RCC 7860 (cell line): ENCODE measurements around the gene PMAIP1.

Source experiments
- DNase-seq: peaks from one replicate; pipeline ENCODE4 v3.0.0-alpha.2; 2015; ENCODE audit warnings: low spot score
- FAIRE-seq: peaks from 2 replicates; lab custom pipeline; 2012; peaks lifted over from hg19 to GRCh38; lab: Jason Lieb, UNC

The PMAIP1 gene

DNA sequence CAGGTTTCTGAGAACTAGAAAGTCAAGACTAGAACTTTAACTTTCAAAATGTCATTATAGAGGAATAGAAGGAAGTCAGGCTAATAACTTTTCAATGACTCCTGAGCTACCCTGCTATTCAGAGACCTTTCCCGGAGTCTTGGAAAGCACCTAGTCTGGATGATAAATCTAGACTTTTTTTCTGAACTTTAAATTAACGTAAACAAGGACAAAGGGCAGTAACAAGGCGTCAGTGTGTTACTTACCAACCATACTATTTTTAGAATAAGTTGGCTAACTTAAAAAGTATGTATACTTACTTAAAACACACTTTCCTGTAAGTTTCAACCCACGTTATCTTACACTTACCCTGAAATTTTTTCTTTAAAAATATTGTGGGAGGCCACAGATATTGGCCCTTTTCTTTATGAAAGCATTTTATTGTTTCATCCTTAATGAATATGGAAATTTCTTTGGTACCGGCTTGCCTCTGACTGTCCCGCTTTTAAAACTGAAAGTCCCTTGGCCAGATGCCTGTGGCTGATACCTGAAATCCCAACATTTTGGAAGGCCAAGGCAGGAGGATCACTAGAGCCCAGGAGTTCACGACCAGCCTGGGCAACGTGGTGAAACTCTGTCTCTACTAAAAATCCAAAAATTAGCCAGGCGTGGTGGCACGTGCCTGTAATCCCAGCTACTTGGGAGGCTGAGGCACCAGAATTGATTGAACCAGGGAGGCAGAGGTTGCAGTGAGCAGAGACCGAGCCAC, 9.7 kb downstream of the PMAIP1 start:
- FAIRE-seq: no peak

DNA sequence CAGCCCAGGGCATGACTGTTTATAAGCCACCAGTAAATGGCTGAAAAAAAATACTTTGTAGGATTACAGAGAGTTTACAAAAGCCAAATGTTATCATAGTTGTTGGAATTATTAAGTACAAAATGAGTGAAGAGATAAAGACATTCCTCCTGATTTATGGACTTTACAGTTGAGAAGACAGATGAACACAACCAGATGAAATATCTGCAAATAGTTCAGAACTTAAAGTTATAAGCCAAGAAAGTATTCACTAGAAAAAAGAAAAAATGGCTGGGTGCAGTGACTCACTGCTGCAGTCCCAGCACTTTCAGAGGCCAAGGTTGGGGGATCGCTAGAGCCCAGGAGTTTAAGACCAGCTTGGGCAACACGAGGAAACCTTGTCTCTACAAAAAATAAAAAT, 11.2 kb downstream of the PMAIP1 start:
- DNase-seq (no peak), FAIRE-seq (peak; percentile 60)

More for the DNA sequence above, 9.7 kb downstream of the PMAIP1 start:
- no peak for DNase-seq

DNA sequence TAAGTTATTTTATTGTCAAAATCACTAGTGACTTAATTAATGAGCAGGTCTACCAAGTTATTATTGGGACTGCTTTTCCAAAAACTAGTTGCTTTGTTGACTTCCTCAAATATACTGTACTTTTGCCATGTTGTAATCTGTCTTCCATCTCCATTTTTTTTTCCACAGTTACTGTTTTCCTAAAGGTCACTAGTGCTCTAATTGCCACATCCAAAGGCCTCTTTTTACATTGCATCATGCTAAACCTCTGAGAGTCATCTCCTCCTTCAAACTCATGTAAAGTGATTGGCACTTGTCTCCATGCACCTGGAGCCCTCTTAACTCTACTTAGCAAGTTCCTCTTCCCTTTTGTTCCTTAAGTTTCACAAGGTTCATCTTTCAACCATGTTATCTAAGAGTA, 11.8 kb downstream of the PMAIP1 start:
- FAIRE-seq (no peak), DNase-seq (no peak)

DNA sequence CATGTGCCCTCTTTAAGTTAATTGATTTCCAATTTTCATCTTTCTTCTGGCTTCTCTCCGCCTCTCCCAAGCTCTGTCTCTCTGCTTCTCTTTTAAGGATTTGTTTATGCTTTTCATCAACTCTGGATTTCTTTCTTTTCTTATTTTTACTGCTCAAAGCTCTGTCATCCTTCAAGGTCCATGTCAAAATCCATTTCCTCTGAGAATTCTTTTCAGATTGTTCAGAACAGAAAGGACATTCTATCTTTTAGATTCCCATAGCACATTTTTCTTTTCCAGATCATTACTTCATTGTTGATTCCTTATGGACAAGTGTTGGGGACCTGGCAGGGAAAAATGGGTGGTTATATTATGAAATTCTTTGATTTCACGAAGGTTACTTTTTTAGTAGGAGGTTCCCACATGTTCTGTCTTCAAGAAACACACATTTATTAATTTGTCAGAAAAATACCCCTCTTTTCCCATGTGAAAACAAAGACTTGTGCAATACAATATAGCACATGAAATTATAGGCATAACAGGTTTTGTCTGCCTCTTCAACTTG, 12.3 kb downstream of the PMAIP1 start:
- no peak for FAIRE-seq
- DNase-seq: no peak

DNA sequence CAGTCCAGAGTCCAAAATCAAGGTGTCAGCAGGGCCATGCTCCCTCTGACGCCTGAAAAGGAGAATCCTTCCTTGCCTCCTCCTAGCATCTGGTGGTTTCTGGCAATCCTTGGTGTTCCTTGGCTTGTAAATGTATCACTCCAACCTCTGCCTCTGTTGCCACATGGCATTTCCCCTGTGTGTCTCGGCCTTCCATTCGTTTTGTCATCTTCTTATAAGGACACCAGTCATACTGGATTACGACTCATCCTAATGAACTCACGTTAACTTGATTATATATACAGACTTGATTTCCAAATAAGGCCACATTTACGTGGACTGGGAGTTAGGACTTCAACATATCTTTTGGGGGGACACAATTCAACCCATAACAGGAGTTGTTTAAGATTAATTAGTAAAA, 15.8 kb downstream of the PMAIP1 start:
- FAIRE-seq (no peak), DNase-seq (peak; percentile 8)

DNA sequence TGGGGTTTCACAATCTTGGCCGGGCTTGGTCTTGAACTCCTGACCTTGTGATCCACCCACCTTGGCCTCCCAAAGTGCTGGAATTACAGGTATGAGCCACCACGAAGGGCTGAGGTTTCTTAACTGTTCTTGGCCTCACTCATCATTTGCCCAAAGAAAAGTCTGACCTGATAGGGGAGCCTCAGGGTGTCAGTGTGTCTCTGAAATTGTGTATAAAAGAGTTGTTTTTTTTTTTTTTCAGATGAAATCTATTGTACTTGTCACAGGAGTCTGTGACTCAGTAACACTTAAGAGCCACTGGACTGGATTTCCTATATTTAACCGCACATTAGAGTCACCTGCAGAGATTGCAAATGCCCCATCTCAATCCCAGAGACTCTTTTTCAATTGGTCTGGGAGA, 16.9 kb downstream of the PMAIP1 start:
- DNase-seq (peak; percentile 48), FAIRE-seq (peak; percentile 25)

DNA sequence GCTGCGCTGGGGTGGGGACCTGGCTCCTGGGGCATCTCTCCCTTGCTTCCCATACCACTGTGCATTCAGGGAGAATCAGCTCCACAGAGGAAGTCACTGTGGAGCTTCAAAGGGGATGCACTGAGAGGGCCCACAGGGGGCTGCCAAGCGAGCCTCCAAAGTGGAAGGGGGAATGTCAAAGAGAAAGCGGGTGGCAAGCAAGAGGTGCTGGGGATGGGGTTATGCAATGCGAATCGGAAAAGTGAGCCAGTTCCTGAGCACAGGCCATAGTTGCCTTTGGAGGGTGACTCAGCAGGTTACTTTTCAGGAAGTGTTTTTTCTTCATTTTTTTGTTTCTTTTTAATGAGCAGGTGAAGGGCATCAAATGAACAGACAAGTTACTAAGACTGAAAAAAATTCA, 17.6 kb downstream of the PMAIP1 start:
- DNase-seq (peak; percentile 27), FAIRE-seq (no peak)

DNA sequence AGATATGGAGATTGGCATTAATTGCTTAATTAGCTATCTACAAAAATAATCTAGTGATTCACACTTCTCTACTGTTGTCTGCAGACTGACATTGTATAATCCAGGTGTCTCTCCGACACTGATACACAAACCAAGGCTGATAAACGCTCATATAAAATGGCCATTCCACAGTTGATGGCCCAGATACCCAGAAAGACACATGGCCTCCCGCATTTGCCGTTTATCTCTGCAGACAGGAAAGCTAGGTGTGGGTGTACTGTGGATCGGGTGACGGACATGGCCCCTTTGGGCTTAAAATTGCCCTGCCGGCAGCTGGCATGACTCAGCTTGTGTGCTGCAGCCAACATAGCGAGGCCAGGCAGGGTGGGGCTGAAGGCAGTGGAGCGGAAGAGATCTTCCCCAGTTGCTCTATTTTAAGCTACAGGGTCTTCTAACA, 18.5 kb downstream of the PMAIP1 start:
- DNase-seq (peak; percentile 74), FAIRE-seq (peak; percentile 81)

DNA sequence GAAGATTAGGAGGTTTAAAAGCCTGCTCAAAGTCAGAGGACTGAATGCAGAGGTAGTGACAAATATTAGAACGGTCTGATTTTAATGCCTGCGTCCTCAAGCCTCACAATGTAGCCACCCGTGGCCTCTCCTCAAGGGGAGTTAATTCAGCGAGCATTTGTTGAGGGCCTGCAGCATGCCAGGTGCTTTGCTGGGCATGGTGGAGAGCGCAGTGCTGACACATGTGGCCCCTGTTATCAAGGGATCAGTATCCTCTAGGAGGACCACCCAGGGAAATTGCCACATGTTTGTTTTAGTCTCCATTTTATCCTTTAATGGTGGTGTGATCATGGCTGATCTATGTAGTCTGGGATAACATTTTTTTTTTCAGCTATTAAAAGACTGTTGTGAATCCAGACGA, 19.2 kb downstream of the PMAIP1 start:
- FAIRE-seq (no peak), DNase-seq (no peak)

DNA sequence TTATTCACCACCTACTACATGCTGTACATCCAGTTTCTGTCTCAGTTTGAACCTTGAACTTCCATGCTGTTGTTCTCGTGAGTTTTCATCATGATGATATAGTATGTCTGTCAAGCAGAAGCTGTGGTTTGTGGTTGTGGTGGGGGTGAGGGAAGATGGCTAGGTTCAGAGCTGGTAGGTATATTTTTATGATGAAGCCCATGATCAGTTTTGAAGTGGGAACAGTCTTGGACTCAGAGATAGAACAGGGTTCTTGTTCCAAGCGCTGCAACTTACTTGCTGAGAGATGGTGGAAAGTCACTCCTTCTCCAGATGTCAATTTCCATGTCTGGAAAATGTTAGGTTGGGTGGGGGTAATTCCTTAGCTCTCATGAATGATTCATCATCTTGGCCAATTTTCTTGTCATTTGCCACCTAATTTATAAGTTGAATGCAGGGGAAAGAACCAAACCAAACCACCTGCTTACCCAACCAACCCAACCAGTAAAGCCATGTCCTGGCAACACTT, 21.6 kb downstream of the PMAIP1 start:
- DNase-seq (peak; percentile 32), FAIRE-seq (peak; percentile 59)

DNA sequence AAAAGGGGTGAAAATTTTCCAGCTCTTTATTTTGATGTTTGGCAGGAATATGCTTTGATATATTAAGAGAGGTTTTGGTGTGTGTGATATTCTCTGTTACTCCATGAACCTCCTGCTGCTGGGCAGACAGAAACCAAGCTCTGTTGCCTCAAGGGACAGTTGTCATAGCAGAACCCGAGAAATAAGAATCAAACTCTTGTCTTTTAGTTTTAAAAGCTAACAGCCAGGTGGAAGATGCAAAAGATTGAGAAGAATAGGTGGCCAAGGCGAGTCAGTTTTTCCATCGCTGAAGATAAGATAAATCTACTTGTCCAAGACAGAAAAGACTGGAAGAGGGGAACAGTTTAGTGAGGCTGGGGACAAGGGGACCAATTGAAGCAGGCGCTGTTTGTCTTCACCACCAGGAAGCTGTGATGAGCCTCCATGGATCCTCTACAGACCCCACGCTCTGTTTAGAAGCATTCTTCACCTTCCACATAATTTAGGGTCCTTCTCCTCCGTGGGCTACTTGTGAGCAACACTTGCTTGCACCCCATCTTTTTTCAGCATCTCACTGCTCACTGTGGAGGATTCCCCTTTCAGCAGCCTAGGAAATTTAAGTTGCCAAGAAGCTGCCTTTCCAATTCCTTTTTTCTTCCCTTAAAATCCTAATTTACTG, 23.9 kb downstream of the PMAIP1 start:
- FAIRE-seq: no peak
- DNase-seq: no peak

DNA sequence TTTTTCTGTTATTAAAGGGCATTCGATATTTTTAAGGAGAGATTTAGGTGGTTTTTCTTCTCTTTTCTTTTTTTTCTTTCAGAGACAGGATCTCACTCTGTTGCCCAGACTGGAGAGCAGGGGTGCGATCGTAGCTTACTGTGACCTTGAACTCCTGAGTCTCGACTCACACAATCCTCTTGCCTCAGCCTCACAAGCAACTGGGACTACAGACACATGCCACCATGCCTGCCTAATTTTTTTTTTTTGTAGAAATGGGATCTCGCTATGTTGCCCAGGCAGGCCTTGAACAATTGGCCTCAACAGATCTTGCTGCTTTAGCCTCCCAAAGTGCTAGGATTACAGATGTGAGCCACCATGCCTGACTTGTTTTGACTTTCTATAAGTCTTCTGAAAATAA, 26.3 kb downstream of the PMAIP1 start:
- DNase-seq: no peak
- FAIRE-seq: no peak

DNA sequence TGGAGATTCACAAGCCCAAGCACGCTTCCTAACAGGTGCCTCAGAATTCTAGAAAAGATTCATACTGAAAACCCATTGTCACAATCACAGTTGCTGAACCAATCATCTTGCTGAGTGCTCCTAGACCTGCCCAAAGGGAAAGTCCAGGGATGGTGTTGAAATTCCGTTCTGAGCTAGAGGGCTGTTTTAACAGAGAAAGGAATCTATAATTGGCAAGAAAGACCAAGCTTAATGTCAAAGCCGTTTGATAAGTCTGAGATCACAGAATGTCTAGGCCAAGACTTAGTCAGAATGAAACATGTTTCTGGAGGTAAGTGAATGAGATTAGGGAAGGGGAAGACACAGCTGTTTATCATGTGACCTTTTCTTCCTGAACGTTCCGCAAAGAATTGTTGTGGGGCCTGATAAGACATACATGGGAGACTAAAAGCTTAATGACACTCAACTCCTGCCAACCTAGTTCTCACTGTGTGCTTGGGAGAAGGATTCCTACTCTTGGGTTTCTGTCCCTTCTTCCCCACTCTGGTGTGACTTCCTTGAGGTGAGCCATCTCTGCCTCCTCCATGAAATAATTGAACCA, 27.5 kb downstream of the PMAIP1 start:
- FAIRE-seq (no peak), DNase-seq (no peak)

DNA sequence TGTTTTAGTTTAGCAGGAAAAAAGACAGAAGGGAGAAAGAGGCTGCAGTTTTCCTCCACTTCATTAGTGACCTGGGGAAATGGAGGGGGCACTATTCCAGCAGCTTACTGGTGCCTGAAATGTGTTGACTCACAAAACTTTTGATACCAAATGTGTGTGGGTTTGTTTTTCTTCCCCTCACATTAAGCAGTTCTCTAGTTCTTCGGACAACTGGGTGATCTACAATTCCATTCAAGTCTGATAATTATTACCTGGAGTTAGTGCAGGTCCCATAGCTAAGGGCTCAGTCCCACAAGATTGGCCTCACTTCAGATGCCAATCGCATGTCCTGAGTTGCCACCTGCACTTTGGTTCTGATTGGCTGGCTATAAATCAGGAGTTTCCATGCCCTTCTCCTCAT, 28.4 kb downstream of the PMAIP1 start:
- no peak for FAIRE-seq
- no peak for DNase-seq

DNA sequence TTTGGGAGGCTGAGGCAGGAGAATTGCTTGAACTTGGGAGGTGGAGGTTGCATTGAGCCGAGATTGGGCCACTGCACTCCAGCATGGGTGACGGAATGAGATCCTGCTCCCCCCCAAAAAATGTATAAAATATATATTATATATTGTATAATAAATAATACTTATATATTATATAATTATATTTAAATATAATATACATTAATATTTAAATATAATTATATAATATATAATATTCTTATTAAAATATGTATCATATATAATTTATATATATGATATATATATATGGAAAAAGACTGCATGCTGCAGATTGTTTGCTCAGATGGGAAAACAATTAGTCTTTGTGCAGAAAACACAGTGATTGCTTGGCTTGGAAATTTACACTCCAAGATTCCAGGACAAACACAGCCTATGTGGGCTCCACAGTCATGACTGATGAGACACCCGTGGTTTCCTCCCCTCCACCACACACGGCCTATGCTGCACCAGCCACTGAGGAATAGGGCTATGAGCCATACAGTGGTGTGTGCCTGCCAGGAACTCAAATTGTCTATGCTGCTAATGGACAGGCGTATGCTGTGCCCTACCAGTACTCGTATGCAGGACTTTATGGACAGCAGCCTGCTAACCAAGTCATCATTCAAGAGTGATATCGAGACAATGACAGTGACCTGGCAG, 30.0 kb downstream of the PMAIP1 start:
- peak; percentile 8 for DNase-seq
- FAIRE-seq: peak; percentile 64

DNA sequence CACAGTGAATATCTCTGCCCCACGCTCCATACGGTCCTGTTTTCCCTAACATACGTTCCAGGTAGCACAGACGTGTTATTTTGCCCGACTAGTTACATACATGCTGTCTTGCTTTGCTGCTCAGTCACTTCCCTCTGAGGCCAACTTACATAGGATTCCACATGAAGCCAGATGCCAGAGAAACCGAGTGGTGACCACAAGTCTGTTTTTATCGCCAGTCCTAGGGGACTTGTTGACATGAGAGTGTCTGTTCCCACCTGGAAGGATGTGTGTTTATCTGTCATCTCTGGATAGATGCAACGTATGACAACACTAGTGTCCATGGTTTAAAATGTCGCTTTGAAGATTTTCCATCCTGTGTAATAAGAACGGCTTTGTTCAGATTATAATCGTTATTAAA, 32.6 kb downstream of the PMAIP1 start:
- DNase-seq (no peak), FAIRE-seq (no peak)

DNA sequence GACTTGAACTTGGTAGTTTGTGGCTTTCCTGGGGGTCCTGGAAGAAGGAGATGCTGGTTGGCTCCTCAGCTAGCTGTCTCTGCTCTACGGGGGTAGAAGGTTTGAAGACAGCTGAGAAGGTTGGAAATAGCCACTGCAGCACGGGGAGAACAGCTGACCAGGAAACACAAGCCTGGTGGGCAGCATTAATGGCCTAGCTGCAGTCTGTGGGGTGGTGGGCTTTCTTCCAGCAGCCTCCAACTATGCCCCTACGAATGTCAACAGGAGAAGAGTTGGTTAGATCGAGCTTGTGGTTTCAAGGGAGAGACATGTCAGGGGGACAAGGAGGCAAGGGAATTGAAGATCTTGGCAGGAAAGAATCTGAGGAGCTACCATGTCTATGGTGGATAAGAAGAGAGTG, 38.9 kb downstream of the PMAIP1 start:
- FAIRE-seq (no peak), DNase-seq (no peak)

DNA sequence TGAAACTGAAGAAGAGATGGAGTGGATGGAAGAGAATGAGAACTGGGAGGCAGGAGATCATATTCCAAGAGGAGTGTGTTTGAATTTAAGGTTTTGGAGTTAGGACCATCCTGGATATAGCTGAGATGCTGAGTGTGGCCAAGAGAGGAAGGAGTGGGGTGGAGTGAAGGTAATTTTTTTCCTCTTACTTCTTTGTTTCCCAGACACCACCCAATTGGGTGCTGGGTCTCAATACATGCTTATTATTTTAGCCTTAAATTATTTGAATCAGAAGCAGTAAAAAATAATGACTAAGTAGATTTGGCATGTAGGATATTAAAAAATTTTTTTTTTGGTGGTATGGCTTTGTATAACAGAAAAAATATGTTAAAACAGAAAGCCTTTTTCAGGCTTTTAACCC, 39.3 kb downstream of the PMAIP1 start:
- FAIRE-seq: no peak
- no peak for DNase-seq

DNA sequence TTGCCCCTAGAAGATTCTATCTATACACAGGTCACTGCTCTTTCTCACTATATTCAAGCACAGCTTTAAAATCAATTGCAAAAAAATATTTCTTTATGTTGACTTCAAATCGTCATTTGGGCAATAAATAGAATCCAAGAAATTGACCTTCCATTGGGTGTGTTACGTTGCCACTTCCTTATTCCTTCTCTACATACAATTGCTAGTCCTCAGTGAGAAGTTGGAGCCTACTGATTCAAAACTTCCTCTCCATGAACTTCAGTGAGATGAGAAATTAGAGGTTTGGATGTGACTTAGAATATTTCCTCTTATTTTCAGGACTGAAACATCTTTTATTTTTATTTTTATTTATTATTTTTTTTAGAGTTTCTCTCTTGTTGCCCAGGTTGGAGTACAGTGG, 40.3 kb downstream of the PMAIP1 start:
- DNase-seq: no peak
- no peak for FAIRE-seq

DNA sequence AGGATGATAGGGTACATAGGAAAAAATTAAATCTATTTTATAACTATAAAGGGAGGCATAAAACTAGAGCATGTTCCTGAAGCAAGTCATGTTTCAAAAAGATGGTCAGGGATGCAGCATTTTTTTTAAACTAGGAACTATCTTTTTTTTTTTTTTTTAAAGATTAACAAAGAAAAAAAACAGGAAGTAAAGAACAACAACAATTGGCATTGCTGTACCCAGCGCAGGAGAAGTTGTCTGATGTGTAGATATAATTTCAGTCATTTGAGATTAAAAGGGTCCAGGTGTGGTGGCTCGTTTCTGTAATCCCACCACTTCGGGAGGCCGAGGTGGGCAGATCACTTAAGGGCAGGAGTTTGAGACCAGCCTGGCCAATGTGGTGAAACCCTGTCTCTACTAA, 41.5 kb downstream of the PMAIP1 start:
- DNase-seq: no peak
- FAIRE-seq: no peak

DNA sequence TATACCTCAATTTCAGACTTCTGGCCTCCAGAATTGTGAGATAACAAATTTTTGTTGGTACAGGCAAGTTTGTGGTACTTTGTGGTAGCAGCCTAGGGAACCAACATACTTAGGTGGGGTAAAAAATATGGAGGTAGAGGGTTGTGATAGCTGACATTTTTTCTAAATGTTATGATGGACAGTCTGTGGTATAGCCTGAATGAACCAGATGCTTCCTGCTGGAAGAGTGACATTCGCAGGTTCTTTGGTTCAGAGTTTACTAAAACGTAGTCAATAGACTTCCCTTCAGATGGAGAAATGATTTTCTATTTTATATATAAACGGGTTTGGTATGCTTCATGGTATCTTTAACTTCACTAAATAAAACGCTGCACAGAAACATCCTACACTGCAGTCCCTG, 42.8 kb downstream of the PMAIP1 start:
- FAIRE-seq: no peak

More for the DNA sequence above, 42.8 kb downstream of the PMAIP1 start:
- no peak for DNase-seq
